IMR-90 (cell line): ENCODE data around the gene SNAPC2. TPM values are rescaled to one million over a fixed set of nuclear protein-coding genes. Genes with fewer than 3 reads are reported as not detected.

Experiments
- ATAC-seq: fragments of 200-7000 bp; cut with Tn5 transposase; 2 replicates; pipeline ENCODE4 v1.9.1; 2020; ENCODE audit warnings: low read depth, mild to moderate bottlenecking, moderate library complexity
- BruUV-seq: library from RNA; stranded (reverse); fragments of 400-500 nt; replicated peaks from 2 replicates; lab custom pipeline; 2021; lab: Mats Ljungman, UMichigan
- CTCF ChIA-PET: fragments of 300-600 bp; formaldehyde crosslinking; extraction: SDS; loops from one replicate; lab custom pipeline; 2021; ENCODE audit warnings: antibody characterized with exemption; lab: Yijun Ruan, JAX
- POLR2A ChIA-PET: fragments of 300-600 bp; sonication (Branson Sonifier 250); formaldehyde crosslinking; loops from one replicate; lab custom pipeline; 2022; ENCODE audit warnings: antibody characterized with exemption; ENCODE audit not compliant: unreplicated experiment; lab: Charles Lee
- DNase-seq: peaks from one replicate; pipeline ENCODE4 v3.0.0; 2013
- H2AFZ ChIP-seq: replicated peaks from 2 replicates; pipeline ENCODE3; 2013; ENCODE audit warnings: low read length, mild to moderate bottlenecking; ENCODE audit not compliant: poor library complexity
- H2AK5ac ChIP-seq: 2 replicates; pipeline ENCODE4 v1.6.1; 2013; ENCODE audit warnings: low read depth, low read length, inconsistent platforms
- H2AK9ac ChIP-seq: replicated peaks from 2 replicates; pipeline ENCODE3; 2013; ENCODE audit warnings: mild to moderate bottlenecking, low read depth, low read length, moderate library complexity; ENCODE audit not compliant: poor library complexity
- H2BK120ac ChIP-seq: 2 replicates; pipeline ENCODE4 v1.6.1; 2013; ENCODE audit warnings: low read depth, low read length, inconsistent platforms
- H2BK15ac ChIP-seq: 3 replicates; pipeline ENCODE4 v1.6.1; 2013; ENCODE audit warnings: low read depth, low read length, inconsistent platforms
- H2BK20ac ChIP-seq: 2 replicates; pipeline ENCODE4 v1.6.1; 2013; ENCODE audit warnings: low read depth, mild to moderate bottlenecking, inconsistent platforms, low read length, moderate library complexity
- H2BK5ac ChIP-seq: 2 replicates; pipeline ENCODE4 v1.6.1; 2013; ENCODE audit warnings: mild to moderate bottlenecking, low read depth, low read length, inconsistent platforms; ENCODE audit not compliant: poor library complexity, severe bottlenecking
- H3K14ac ChIP-seq: replicated peaks from 2 replicates; pipeline ENCODE4 v1.6.1; 2013; ENCODE audit warnings: low read depth, low read length, inconsistent platforms
- H3K18ac ChIP-seq: 2 replicates; pipeline ENCODE4 v1.6.1; 2013; ENCODE audit warnings: low read depth, low read length, control low read depth
- H3K23ac ChIP-seq: 2 replicates; pipeline ENCODE4 v1.6.1; 2013; ENCODE audit warnings: low read depth, low read length, inconsistent platforms
- H3K27ac ChIP-seq: 2 replicates; pipeline ENCODE4 v1.5.1; 2013; ENCODE audit warnings: mild to moderate bottlenecking, control low read depth, low read length; ENCODE audit not compliant: insufficient read depth
- H3K27me3 ChIP-seq: 2 replicates; pipeline ENCODE4 v1.6.1; 2013; ENCODE audit warnings: low read length; ENCODE audit not compliant: control insufficient read depth, insufficient read depth
- H3K36me3 ChIP-seq: 2 replicates; pipeline ENCODE4 v1.6.1; 2013; ENCODE audit warnings: low read length, mixed read lengths; ENCODE audit not compliant: control insufficient read depth, insufficient read depth
- H3K4ac ChIP-seq: 2 replicates; pipeline ENCODE4 v1.6.1; 2013; ENCODE audit warnings: low read depth, low read length, inconsistent platforms
- H3K4me1 ChIP-seq: 2 replicates; pipeline ENCODE4 v1.6.1; 2013; ENCODE audit warnings: low read length, mixed read lengths; ENCODE audit not compliant: control insufficient read depth, insufficient read depth
- H3K4me2 ChIP-seq: 2 replicates; pipeline ENCODE4 v1.6.1; 2013; ENCODE audit warnings: low read depth, mild to moderate bottlenecking, control low read depth, low read length, moderate library complexity
- H3K4me3 ChIP-seq: 2 replicates; pipeline ENCODE4 v1.5.1; 2013; ENCODE audit warnings: low read depth, mild to moderate bottlenecking, control low read depth, low read length, moderate library complexity; ENCODE audit not compliant: insufficient read depth
- H3K56ac ChIP-seq: 2 replicates; pipeline ENCODE4 v1.6.1; 2013; ENCODE audit warnings: low read length, inconsistent platforms; ENCODE audit not compliant: insufficient read depth; ENCODE audit errors: extremely low read depth
- H3K79me1 ChIP-seq, 2 experiments: 2 replicates each; pipeline ENCODE4 v1.6.1; 2013; ENCODE audit warnings: low read length in 2 of 2, inconsistent platforms in 1 of 2, low read depth in 1 of 2
- H3K9ac ChIP-seq: 2 replicates; pipeline ENCODE4 v1.6.1; 2013; ENCODE audit warnings: low read depth, low read length, control low read depth
- H3K9me1 ChIP-seq: 2 replicates; pipeline ENCODE4 v1.6.1; 2013; ENCODE audit warnings: low read length, inconsistent platforms; ENCODE audit not compliant: insufficient read depth
- H3K9me3 ChIP-seq: 2 replicates; pipeline ENCODE4 v1.6.1; 2013; ENCODE audit warnings: low read length; ENCODE audit not compliant: control insufficient read depth, insufficient read depth
- H4K20me1 ChIP-seq: 2 replicates; pipeline ENCODE4 v1.6.1; 2013; ENCODE audit warnings: low read length, inconsistent platforms; ENCODE audit not compliant: insufficient read depth
- H4K5ac ChIP-seq: 2 replicates; pipeline ENCODE4 v1.6.1; 2013; ENCODE audit warnings: mild to moderate bottlenecking, low read depth, low read length, control low read depth
- H4K8ac ChIP-seq, 2 experiments: 2 replicates each; pipeline ENCODE4 v1.6.1; 2013; ENCODE audit warnings: low read depth in 2 of 2, low read length in 2 of 2, control low read depth in 1 of 2, inconsistent platforms in 1 of 2
- H4K91ac ChIP-seq: 2 replicates; pipeline ENCODE4 v1.6.1; 2013; ENCODE audit warnings: low read depth, low read length, inconsistent platforms; ENCODE audit not compliant: insufficient read depth
- MAZ ChIP-seq: IDR thresholded peaks from 2 replicates; pipeline ENCODE4 v1.6.1; 2012; ENCODE audit warnings: low read depth, mild to moderate bottlenecking, low read length, improper control_type of control experiment, moderate library complexity, borderline replicate concordance
- RFX5 ChIP-seq: IDR thresholded peaks from 2 replicates; pipeline ENCODE4 v1.8.0; 2012; ENCODE audit warnings: low read depth, mild to moderate bottlenecking, low read length, moderate library complexity
- SMC3 ChIP-seq: fragments of 150-350 bp; IDR thresholded peaks from 2 replicates; pipeline ENCODE4 v1.6.1; 2016; ENCODE audit warnings: low read depth, mild to moderate bottlenecking, antibody characterized with exemption, low read length, moderate library complexity
- USF2 ChIP-seq: fragments of 150-350 bp; IDR thresholded peaks from 2 replicates; pipeline ENCODE4 v1.6.1; 2017; ENCODE audit warnings: mild to moderate bottlenecking, antibody characterized with exemption, low read length, low read depth
- WGBS, 2 experiments: methylation state at CpG; one replicate each; pipeline versions ENCODE4 v1.1.5 to v1.1.7; 2013; ENCODE audit warnings: missing lambda C conversion rate in 2 of 2; ENCODE audit not compliant: insufficient read length in 1 of 2; ENCODE audit errors: extremely low coverage in 2 of 2; 5-methylcytosine and 5-hydroxymethylcytosine counted together
- dilution Hi-C: fragments of 300-500 bp; cut with HindIII; formaldehyde crosslinking; loops from one replicate; pipeline ENCODE4 v1.14.3; 2018; ENCODE audit warnings: low sequenced_read_pairs; ENCODE audit not compliant: unreplicated experiment
- in situ Hi-C: fragments of 300-500 bp; cut with MboI; formaldehyde crosslinking; loops from 3 replicates; pipeline ENCODE4 v1.14.3; 2019; ENCODE audit warnings: low sequenced_read_pairs, inconsistent platforms, mixed read lengths
- intact Hi-C: fragments of 100-400 bp; cut with micrococcal nuclease; formaldehyde crosslinking; loops from 2 replicates; pipeline ENCODE4 v1.10.0; 2022
- polyA plus RNA-seq, 3 experiments: library from polyadenylated mRNA; depleted of rRNA; stranded (reverse); fragments of >200 nt; gene quantifications; 2 replicates each; pipeline ENCODE4 v1.2.3, GENCODE V29; 2012; ENCODE audit warnings: low replicate concordance in 1 of 3
- total RNA-seq: library from RNA; depleted of rRNA; stranded (reverse); fragments of >200 nt; gene quantifications from 2 replicates; pipeline ENCODE4 v1.2.3, GENCODE V29; 2012

Gene SNAPC2
- total and polyA plus RNA-seq, 2 of the 4 experiments (the other 2 are of a cell fraction), result 12.5 to 29.2 TPM

- TF ChIP-seq MAZ (no peak), USF2 (no peak), RFX5 (no peak)
These were observed 48.8 kb downstream of the SNAPC2 start (continued) for GRCh38 chr19:7968796-7969554.

- no peaks in the 10 kb centered on the region for H3K9me3 ChIP-seq
- H3K4me3 ChIP-seq, result no peak overlapping the region
- H3K79me1 ChIP-seq, result peaks cover 13 to 28% of the 10 kb centered on the region in 2 experiments; a peak in 3 of 4 replicates
- ATAC-seq, result no peak
- peaks cover 63% of the 10 kb centered on the region for H3K36me3 ChIP-seq
- H4K5ac ChIP-seq, result no peak overlapping the region
- no peak overlapping the region for H2AFZ ChIP-seq
- no peak overlapping the region for H3K14ac ChIP-seq
- 90% methylated on average over 10 of the region's 11 CpGs; no CpG with 5 or more reads in 1 of the 2 experiments for WGBS, 2 experiments
- H3K27ac ChIP-seq, result no peak overlapping the region
- no peak overlapping the region for H3K4ac ChIP-seq
- H2BK15ac ChIP-seq, result no peak overlapping the region
- H3K9me1 ChIP-seq, result no peaks in the 10 kb centered on the region
- H3K23ac ChIP-seq, result no peak overlapping the region
- H3K9ac ChIP-seq, result no peak overlapping the region
- no peak overlapping the region for H3K56ac ChIP-seq
- ChIA-PET POLR2A (no interaction called here), CTCF (no interaction called here)
- H4K91ac ChIP-seq, result no peak overlapping the region
- no peak overlapping the region for H2BK120ac ChIP-seq
- H3K4me2 ChIP-seq, result no peak overlapping the region
- H3K4me1 ChIP-seq, result no peaks in the 10 kb centered on the region
- no peak overlapping the region for H3K18ac ChIP-seq
- peaks cover 22% of the 10 kb centered on the region for H4K20me1 ChIP-seq
- no TSS peak for BruUV-seq
- no peak overlapping the region for H2BK5ac ChIP-seq
- H2BK20ac ChIP-seq, result no peak overlapping the region
- H4K8ac ChIP-seq, result no peak overlapping the region
- dilution Hi-C loops (no loop called here), in situ Hi-C loops (no loop called here), intact Hi-C loops (no loop called here)
- no peak overlapping the region for H2AK9ac ChIP-seq
- no peaks in the 10 kb centered on the region for H3K27me3 ChIP-seq
- no peak for TF ChIP-seq SMC3
- DNase-seq, result no peak
- H2AK5ac ChIP-seq, result no peak overlapping the region; the same call in 1 of the 2 replicates
These were observed 49.4 kb downstream of the SNAPC2 start for GRCh38 chr19:7969555-7969939.
